Osteoblast (primary cell): ENCODE measurements around the gene FAM174C. TPM values are rescaled to one million over a fixed set of nuclear protein-coding genes. Genes with fewer than 3 reads are reported as not detected.
A peak's percentile ranks its signal among the peaks of the same experiment; 100 is the strongest.

Experiments used
- DNase-seq: peaks from one replicate; pipeline ENCODE4 v3.0.0; 2011; ENCODE audit warnings: low spot score, mixed read lengths; ENCODE audit not compliant: insufficient read length; ENCODE audit errors: missing footprints
- H2AFZ ChIP-seq: 2 replicates; pipeline ENCODE4 v1.6.0; 2011; ENCODE audit warnings: mild to moderate bottlenecking, low read length
- H3K27ac ChIP-seq: 2 replicates; pipeline ENCODE4 v1.5.1; 2011; ENCODE audit warnings: mild to moderate bottlenecking, low read depth, low read length, moderate library complexity
- H3K27me3 ChIP-seq: 2 replicates; pipeline ENCODE4 v1.6.0; 2012; ENCODE audit warnings: mild to moderate bottlenecking, control low read depth, inconsistent platforms, low read length, moderate library complexity; ENCODE audit not compliant: insufficient read depth
- H3K36me3 ChIP-seq: 2 replicates; pipeline ENCODE4 v1.5.1; 2011; ENCODE audit warnings: mild to moderate bottlenecking, low read length, control low read depth, moderate library complexity; ENCODE audit not compliant: insufficient read depth
- H3K4me1 ChIP-seq: 2 replicates; pipeline ENCODE4 v1.5.1; 2011; ENCODE audit warnings: mild to moderate bottlenecking, low read length, control low read depth, moderate library complexity; ENCODE audit not compliant: insufficient read depth
- H3K4me2 ChIP-seq: 2 replicates; pipeline ENCODE4 v1.6.0; 2011; ENCODE audit warnings: mild to moderate bottlenecking, low read length; ENCODE audit not compliant: insufficient read depth
- H3K4me3 ChIP-seq: fragments of 200-600 bp; sonication (generic); 3 replicates; pipeline ENCODE4 v1.5.1; 2012; ENCODE audit warnings: mild to moderate bottlenecking, low read length, inconsistent platforms; ENCODE audit not compliant: insufficient read depth
- H3K79me2 ChIP-seq: 2 replicates; pipeline ENCODE4 v1.6.0; 2012; ENCODE audit warnings: mild to moderate bottlenecking, low read length, control low read depth, inconsistent platforms; ENCODE audit not compliant: insufficient read depth
- H3K9me3 ChIP-seq: 2 replicates; pipeline ENCODE4 v1.5.1; 2011; ENCODE audit warnings: low read depth, low read length, control low read depth
- H4K20me1 ChIP-seq: 2 replicates; pipeline ENCODE4 v1.6.0; 2012; ENCODE audit warnings: mild to moderate bottlenecking, low read length, control low read depth; ENCODE audit not compliant: insufficient read depth
- total RNA-seq: library from RNA; depleted of rRNA; stranded (reverse); fragments of >200 nt; gene quantifications from 2 replicates; pipeline ENCODE4 v1.2.3, GENCODE V29; 2012
- TF ChIP-seq, protein P1 (sequence below): IDR thresholded peaks from 2 replicates; pipeline ENCODE4 v1.5.1; 2011; ENCODE audit warnings: mild to moderate bottlenecking, low read depth, low read length, moderate library complexity; ENCODE audit errors: extremely low read depth

Gene FAM174C
- total RNA-seq, 1 donor = 25.0 TPM

DNA sequence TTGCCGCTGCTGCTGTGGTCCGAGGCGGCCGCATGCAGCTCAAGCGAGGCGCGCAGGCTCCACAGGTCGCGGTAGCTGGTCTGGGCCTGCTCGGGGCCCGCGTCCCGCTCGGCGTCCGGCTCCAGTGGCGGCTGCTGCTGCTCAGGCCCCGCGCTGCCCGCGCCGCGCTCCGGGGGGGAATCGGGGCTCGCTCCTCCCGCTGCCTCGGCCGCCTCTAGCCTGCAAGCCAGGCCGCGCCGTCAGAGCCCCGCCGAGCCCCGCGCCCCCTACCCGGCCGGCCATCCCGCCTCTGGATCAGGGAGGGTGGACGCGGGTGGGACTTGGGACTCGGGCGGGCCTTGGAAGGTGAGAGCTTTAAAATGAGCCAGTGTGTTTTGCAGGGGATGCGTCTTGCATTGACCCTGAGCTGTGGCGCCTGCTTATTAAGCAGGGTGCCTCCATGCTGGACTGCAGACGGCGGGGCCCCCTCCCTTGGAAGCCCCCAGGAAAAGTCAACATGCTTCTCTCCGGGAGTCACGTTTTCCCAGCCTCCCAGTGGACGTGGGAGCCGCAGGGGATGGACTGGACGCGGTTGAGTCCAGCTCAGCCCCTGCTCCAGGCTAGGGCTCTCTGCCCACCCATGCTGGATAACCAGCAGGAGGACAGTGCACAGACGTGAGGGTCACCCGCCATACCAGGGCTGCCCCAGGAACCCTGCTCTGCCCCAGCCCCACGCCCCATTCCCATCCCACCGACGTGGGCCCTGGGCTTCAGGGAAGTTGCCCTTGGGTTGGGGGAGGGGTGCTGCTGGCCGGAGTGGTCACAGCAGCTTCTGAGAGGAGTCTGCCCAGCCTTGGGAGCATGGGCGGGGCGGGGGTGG is 45.2 kb upstream of the FAM174C start:
- no peak overlapping the region for H3K4me3 ChIP-seq
- peak; percentile 88 for DNase-seq
- no peaks in the 10 kb centered on the region for H3K9me3 ChIP-seq
- H3K27me3 ChIP-seq = no peaks in the 10 kb centered on the region
- H3K4me1 ChIP-seq = no peaks in the 10 kb centered on the region
- H3K4me2 ChIP-seq = no peak overlapping the region
- peaks cover 11% of the 10 kb centered on the region for H4K20me1 ChIP-seq
- TF ChIP-seq, protein P1, sequence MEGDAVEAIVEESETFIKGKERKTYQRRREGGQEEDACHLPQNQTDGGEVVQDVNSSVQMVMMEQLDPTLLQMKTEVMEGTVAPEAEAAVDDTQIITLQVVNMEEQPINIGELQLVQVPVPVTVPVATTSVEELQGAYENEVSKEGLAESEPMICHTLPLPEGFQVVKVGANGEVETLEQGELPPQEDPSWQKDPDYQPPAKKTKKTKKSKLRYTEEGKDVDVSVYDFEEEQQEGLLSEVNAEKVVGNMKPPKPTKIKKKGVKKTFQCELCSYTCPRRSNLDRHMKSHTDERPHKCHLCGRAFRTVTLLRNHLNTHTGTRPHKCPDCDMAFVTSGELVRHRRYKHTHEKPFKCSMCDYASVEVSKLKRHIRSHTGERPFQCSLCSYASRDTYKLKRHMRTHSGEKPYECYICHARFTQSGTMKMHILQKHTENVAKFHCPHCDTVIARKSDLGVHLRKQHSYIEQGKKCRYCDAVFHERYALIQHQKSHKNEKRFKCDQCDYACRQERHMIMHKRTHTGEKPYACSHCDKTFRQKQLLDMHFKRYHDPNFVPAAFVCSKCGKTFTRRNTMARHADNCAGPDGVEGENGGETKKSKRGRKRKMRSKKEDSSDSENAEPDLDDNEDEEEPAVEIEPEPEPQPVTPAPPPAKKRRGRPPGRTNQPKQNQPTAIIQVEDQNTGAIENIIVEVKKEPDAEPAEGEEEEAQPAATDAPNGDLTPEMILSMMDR = no peak
- no peak overlapping the region for H3K27ac ChIP-seq
- peaks cover 1% of the 10 kb centered on the region for H3K79me2 ChIP-seq
- H3K36me3 ChIP-seq = peaks cover 19% of the 10 kb centered on the region
- no peak overlapping the region for H2AFZ ChIP-seq

DNA sequence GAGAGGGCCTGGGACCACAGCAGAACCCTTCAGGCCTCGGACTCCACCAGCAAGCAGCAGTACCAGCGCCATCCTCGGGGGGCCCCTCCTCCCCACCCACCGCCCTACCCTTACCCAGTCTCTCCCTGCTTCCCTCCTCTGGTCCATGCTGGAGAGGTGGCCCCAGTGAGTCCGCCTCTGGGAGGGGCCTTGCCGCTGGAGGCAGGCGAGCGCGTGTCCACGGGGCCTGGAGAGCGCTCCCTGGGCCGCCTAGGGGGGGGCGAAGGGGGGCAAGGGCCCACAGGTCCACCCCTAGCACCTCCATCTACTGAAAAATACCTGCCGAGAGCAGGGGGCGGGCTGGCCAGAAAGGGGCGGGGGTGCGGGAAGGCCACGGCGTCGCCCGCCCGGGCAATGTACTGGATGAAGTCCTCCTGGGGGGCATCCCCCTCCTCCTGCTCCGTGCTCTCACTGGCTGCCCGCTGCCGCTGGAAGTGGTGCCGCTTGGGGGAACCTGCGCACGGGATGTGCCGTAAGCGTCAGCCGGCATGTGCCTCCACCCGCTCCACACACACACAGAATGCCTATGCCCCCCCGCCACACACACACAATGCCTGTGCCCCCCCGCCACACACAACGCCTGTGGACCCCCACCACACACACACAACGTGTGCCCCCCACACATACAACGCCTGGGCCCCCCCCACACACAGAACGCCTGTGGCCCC is 44.4 kb upstream of the FAM174C start:
- no peak overlapping the region for H3K27ac ChIP-seq
- TF ChIP-seq, protein P1 = no peak
- H4K20me1 ChIP-seq = peaks cover 13% of the 10 kb centered on the region
- no peaks in the 10 kb centered on the region for H3K4me1 ChIP-seq
- peaks cover 19% of the 10 kb centered on the region for H3K36me3 ChIP-seq
- H3K9me3 ChIP-seq = no peaks in the 10 kb centered on the region
- H3K4me3 ChIP-seq = no peak overlapping the region
- no peak overlapping the region for H3K4me2 ChIP-seq
- H2AFZ ChIP-seq = no peak overlapping the region
- DNase-seq = peak; percentile 90
- H3K27me3 ChIP-seq = no peaks in the 10 kb centered on the region
- H3K79me2 ChIP-seq = peaks cover 9% of the 10 kb centered on the region

DNA sequence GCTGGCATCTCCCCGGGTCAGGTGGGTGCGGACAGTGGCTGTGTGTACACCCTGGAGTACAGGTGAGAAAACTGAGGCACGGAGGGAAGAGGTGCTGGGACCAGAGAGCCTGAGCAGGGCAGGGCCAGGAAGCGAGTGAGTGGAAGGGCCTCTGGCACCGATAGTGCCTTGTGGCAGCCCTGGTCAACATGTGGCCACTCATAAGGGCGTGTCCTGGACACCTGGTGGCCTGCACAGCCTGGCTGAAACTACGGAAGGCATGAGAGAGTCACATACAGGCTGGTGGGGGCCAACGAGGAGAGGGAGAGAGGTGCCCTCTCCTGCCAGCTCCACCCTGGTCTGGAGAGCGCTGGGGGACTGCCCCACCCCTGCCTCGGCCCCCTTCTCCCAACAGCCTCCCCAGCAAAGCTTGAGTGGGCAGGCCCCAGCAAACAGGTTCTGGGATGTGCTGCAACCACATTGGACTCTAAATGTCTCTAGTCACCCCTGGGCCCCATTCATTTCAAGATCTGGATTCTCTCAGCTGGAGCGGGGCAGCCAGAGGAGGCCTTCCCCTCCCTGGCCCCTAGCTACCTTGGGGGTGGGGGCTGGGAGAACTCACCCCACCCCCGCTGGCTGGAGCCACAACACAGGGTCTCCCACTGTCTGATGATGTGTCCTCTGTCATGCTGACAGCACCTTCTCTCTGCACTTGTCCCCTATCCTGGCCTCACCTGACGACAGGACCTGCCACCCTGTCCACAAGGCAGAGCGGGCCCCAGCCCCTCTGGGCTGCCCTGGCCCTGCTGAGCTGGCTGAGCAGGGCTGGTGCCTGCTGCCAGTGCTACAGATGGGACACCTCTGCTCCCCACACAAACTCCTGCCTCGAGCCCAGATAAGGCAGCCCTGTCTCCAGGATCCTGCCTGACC is 43.3 kb upstream of the FAM174C start:
- no peak overlapping the region for H3K27ac ChIP-seq

More for the DNA sequence above, 43.3 kb upstream of the FAM174C start:
- H3K4me2 ChIP-seq = no peak overlapping the region
- peaks cover 19% of the 10 kb centered on the region for H3K36me3 ChIP-seq
- H3K79me2 ChIP-seq = peaks cover 16% of the 10 kb centered on the region
- H3K4me3 ChIP-seq = no peak overlapping the region
- H3K4me1 ChIP-seq = no peaks in the 10 kb centered on the region
- peaks cover 18% of the 10 kb centered on the region for H4K20me1 ChIP-seq
- TF ChIP-seq, protein P1 = no peak
- DNase-seq = peak; percentile 91
- H3K27me3 ChIP-seq = no peaks in the 10 kb centered on the region
- no peak overlapping the region for H2AFZ ChIP-seq
- H3K9me3 ChIP-seq = no peaks in the 10 kb centered on the region
